PC-9 (cell line): ENCODE results near the gene DCAF6. TPM values are rescaled to one million over a fixed set of nuclear protein-coding genes. Genes with fewer than 3 reads are reported as not detected.

ENCODE experiments used
- BruUV-seq: library from RNA; stranded (reverse); fragments of 400-500 nt; replicated peaks from 2 replicates; lab custom pipeline; 2021; lab: Mats Ljungman, UMichigan
- CTCF ChIA-PET: fragments of 300-600 bp; sonication (Branson Sonifier 250); formaldehyde crosslinking; loops from one replicate; lab custom pipeline; 2022; ENCODE audit warnings: antibody characterized with exemption; lab: Charles Lee
- POLR2A ChIA-PET: fragments of 300-600 bp; sonication (Branson Sonifier 250); formaldehyde crosslinking; loops from one replicate; lab custom pipeline; 2022; ENCODE audit warnings: antibody characterized with exemption; ENCODE audit not compliant: unreplicated experiment; lab: Charles Lee
- DNase-seq, 2 experiments: peaks; one replicate each; pipeline versions ENCODE4 v3.0.0 to v3.0.0-alpha.2; 2015 to 2022; ENCODE audit warnings: mixed read lengths in 1 of 2
- H2AFZ ChIP-seq: fragments of 200-600 bp; sonication (generic); 2 replicates; pipeline ENCODE4 v1.8.1; 2017; ENCODE audit warnings: antibody characterized with exemption
- H3F3A ChIP-seq: fragments of 200-600 bp; sonication (generic); 2 replicates; pipeline ENCODE4 v1.8.1; 2017; ENCODE audit warnings: antibody characterized with exemption, mild to moderate bottlenecking, low read depth; ENCODE audit not compliant: insufficient read depth
- H3K27ac ChIP-seq: fragments of 200-600 bp; sonication (generic); 2 replicates; pipeline ENCODE4 v1.6.1; 2016; ENCODE audit warnings: mixed run types
- H3K27me3 ChIP-seq: fragments of 200-600 bp; sonication (generic); 2 replicates; pipeline ENCODE4 v1.6.1; 2016; ENCODE audit warnings: low read depth, mixed run types; ENCODE audit not compliant: insufficient read depth
- H3K36me3 ChIP-seq: fragments of 200-600 bp; sonication (generic); 2 replicates; pipeline ENCODE4 v1.6.1; 2016; ENCODE audit warnings: low read depth, mixed run types
- H3K4me1 ChIP-seq: fragments of 200-600 bp; sonication (generic); replicated peaks from 2 replicates; pipeline ENCODE4 v1.6.1; 2016; ENCODE audit warnings: mixed run types; ENCODE audit not compliant: insufficient read depth
- H3K4me2 ChIP-seq: fragments of 200-600 bp; sonication (generic); 2 replicates; pipeline ENCODE4 v1.6.1; 2017; ENCODE audit warnings: mixed run types
- H3K4me3 ChIP-seq: fragments of 200-600 bp; sonication (generic); 2 replicates; pipeline ENCODE4 v1.6.1; 2016; ENCODE audit warnings: mixed run types
- H3K79me2 ChIP-seq: fragments of 200-600 bp; sonication (generic); 2 replicates; pipeline ENCODE4 v1.6.1; 2017; ENCODE audit warnings: low read depth, mixed run types
- H3K9me2 ChIP-seq: fragments of 200-600 bp; sonication (generic); 2 replicates; pipeline ENCODE4 v1.8.1; 2017; ENCODE audit warnings: mild to moderate bottlenecking; ENCODE audit not compliant: insufficient read depth
- H3K9me3 ChIP-seq: fragments of 200-600 bp; sonication (generic); 2 replicates; pipeline ENCODE4 v1.8.1; 2016; ENCODE audit warnings: low read depth; ENCODE audit not compliant: insufficient read depth
- H4K20me1 ChIP-seq: fragments of 200-600 bp; sonication (generic); 2 replicates; pipeline ENCODE4 v1.8.1; 2017; ENCODE audit not compliant: insufficient read depth
- CTCF ChIP-seq: fragments of 200-600 bp; sonication (generic); conservative IDR thresholded peaks from 2 replicates; pipeline ENCODE4 v1.6.1; 2017; ENCODE audit warnings: mixed run types, antibody characterized with exemption, mild to moderate bottlenecking, moderate library complexity
- EZH2 ChIP-seq: fragments of 200-600 bp; sonication (generic); IDR thresholded peaks from 2 replicates; pipeline ENCODE4 v1.8.0; 2017; ENCODE audit warnings: antibody characterized with exemption, low read depth
- intact Hi-C: fragments of 100-400 bp; cut with micrococcal nuclease; formaldehyde crosslinking; loops from one replicate; pipeline ENCODE4 v1.10.0; 2022; ENCODE audit not compliant: unreplicated experiment
- total RNA-seq: library from RNA; stranded (reverse); gene quantifications from 2 replicates; pipeline ENCODE4 v1.2.3, GENCODE V29; 2021

Gene DCAF6
- total RNA-seq, 1 experiment from 2014 or later = 77.4 TPM

- CTCF ChIA-PET = no interaction called here
- Histone ChIP-seq H3K9me3 (no peaks in the 10 kb centered on the region), H3K4me1 (peaks cover 10% of the 10 kb centered on the region), H3K27me3 (no peaks in the 10 kb centered on the region), H3K79me2 (peaks cover 100% of the 10 kb centered on the region), H3K4me3 (no peak overlapping the region), H2AFZ (no peak overlapping the region), H4K20me1 (peaks cover 31% of the 10 kb centered on the region), H3K27ac (no peak overlapping the region), H3K9me2 (no peaks in the 10 kb centered on the region), H3F3A (no peaks in the 10 kb centered on the region), H3K36me3 (peaks cover 6% of the 10 kb centered on the region; the same call in 1 of the 2 replicates), H3K4me2 (no peak overlapping the region)
- DNase-seq = no peak
- BruUV-seq = no TSS peak
- POLR2A ChIA-PET = no interaction called here
- intact Hi-C loops = no loop called here
- TF ChIP-seq EZH2 (no peak), CTCF (no peak)
These were observed 7.1 kb downstream of the DCAF6 start for GRCh38 chr1:167943541-167943940.

- intact Hi-C loops = no loop called here
- no peaks in the 10 kb centered on the region for H3K9me2 ChIP-seq
- H3K4me1 ChIP-seq = no peaks in the 10 kb centered on the region
- no peak overlapping the region for H3K4me2 ChIP-seq
- TF ChIP-seq EZH2 (no peak), CTCF (no peak)
- CTCF ChIA-PET = no interaction called here
- BruUV-seq = no TSS peak
- H4K20me1 ChIP-seq = peaks cover 40% of the 10 kb centered on the region
- no peak for DNase-seq
- POLR2A ChIA-PET = no interaction called here
- no peaks in the 10 kb centered on the region for H3K27me3 ChIP-seq
- H3K4me3 ChIP-seq = no peak overlapping the region
- no peaks in the 10 kb centered on the region for H3F3A ChIP-seq
- H3K27ac ChIP-seq = no peak overlapping the region
- H3K79me2 ChIP-seq = peaks cover 85% of the 10 kb centered on the region
- H2AFZ ChIP-seq = no peak overlapping the region
- no peaks in the 10 kb centered on the region; the same call in 1 of the 2 replicates for H3K36me3 ChIP-seq
- no peaks in the 10 kb centered on the region for H3K9me3 ChIP-seq
These were observed 11.2 kb downstream of the DCAF6 start for GRCh38 chr1:167947733-167948132.

DNA sequence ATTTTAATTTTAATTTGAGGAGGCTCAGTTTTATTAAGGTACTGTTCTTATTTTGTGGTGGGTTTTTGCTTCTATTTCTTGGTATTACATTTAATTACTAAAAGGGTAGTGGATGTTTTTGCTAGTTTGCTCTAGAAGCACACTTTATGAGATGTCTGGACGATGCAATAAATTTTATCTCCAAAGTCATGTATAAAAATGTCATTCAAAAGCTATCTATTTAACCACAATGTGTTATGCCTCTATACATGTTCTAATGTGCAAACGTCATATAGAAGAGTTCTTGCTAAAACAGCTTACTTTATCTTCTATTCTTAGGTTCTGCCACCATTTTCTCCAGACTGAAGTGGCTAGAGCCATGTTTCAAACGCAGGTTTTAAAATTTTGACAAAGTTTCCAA is 13.3 kb downstream of the DCAF6 start:
- CTCF ChIA-PET = interaction anchor here (0.6 kb wide), 1 partner anchor 683 kb away, joined by 6 read pairs; no protein-coding TSS in a partner anchor
- intact Hi-C loops = no loop called here
- Histone ChIP-seq H3K4me2 (no peak overlapping the region), H3K4me3 (no peak overlapping the region), H3K4me1 (no peaks in the 10 kb centered on the region), H4K20me1 (peaks cover 31% of the 10 kb centered on the region), H3K79me2 (peaks cover 65% of the 10 kb centered on the region), H3K27ac (no peak overlapping the region), H2AFZ (no peak overlapping the region), H3F3A (no peaks in the 10 kb centered on the region), H3K27me3 (no peaks in the 10 kb centered on the region), H3K36me3 (peaks cover 5% of the 10 kb centered on the region; the same call in 1 of the 2 replicates), H3K9me3 (no peaks in the 10 kb centered on the region), H3K9me2 (no peaks in the 10 kb centered on the region)
- BruUV-seq = no TSS peak
- DNase-seq = no peak
- POLR2A ChIA-PET = no interaction called here
- no peak for TF ChIP-seq CTCF
- TF ChIP-seq EZH2 = no peak
